ENCODE results near the gene ELAPOR1. TPM values are rescaled to one million over a fixed set of nuclear protein-coding genes. Genes with fewer than 3 reads are reported as not detected.
A peak's percentile ranks its signal among the peaks of the same experiment; 100 is the strongest.

ELAPOR1 gene
- total and polyA plus RNA-seq, 9 of the 15 experiments (the other 6 are each of a cell fraction or from before 2014, with no cell fraction given) = 0.07 to 1.2 (median 0.18) TPM

- Histone ChIP-seq H3K9me1 (ENCODE audit: control insufficient read depth, insufficient read depth, low read length) (no peaks in the 10 kb centered on the region), H3K79me2 (ENCODE audit: control insufficient read depth, insufficient read depth, low read length) (no peaks in the 10 kb centered on the region), H3K4me3 (no peak overlapping the region), H2AFZ (ENCODE audit: low read depth, low read length) (peak overlapping the region; percentile 67), H4K20me1 (replicated peaks; ENCODE audit: control insufficient read depth, insufficient read depth, low read length) (no peaks in the 10 kb centered on the region), H3K9ac (ENCODE audit: insufficient read depth in 1 of 2, low read depth in 2 of 2, low read length in 2 of 2) (peak overlapping the region in 1 of 2 experiments; percentile 0; a peak in 1 of 4 replicates), H3K27me3 (ENCODE audit: control insufficient read depth in 2 of 2, insufficient read depth in 2 of 2, low read length in 2 of 2) (no peaks in the 10 kb centered on the region), H3K4me1 (replicated peaks in 1 of 2; ENCODE audit: control insufficient read depth in 2 of 2, insufficient read depth in 2 of 2, low read length in 2 of 2) (peaks cover 11 to 17% of the 10 kb centered on the region in 2 experiments; a peak in 3 of 5 replicates), H3K36me3 (ENCODE audit: control insufficient read depth, insufficient read depth, low read length) (no peaks in the 10 kb centered on the region), H3K9me3 (replicated peaks; ENCODE audit: control insufficient read depth, insufficient read depth, low read depth, low read length) (no peaks in the 10 kb centered on the region), H3K27ac (ENCODE audit: extremely low read depth, low read depth, low read length) (peak overlapping the region; percentile 41; the same call in 2 of the 3 replicates), H3K4me2 (ENCODE audit: insufficient read depth, low read length) (no peak overlapping the region)
- 24% methylated on average over 3 of the region's 3 CpGs for WGBS (ENCODE audit: insufficient coverage, low coverage, missing lambda C conversion rate)
- CTCF ChIA-PET (ENCODE audit: low intra/inter-chr PET ratio) = no interaction called here
- DNase-seq (ENCODE audit: extremely low read depth in 1 of 4, low spot score in 3 of 4) (peak; percentile 71 to 79 (median 73)), ATAC-seq (peak; percentile 84), FAIRE-seq (no peak)
- POLR2A ChIA-PET = interaction anchor here (0.5 to 2.2 kb wide), 4 partner anchors 9 to 349 kb away, joined by 3 to 10 read pairs (median 3); no protein-coding TSS in a partner anchor
- intact Hi-C loops (cut with micrococcal nuclease) (no loop called here), in situ Hi-C loops (cut with MboI) (no loop called here)
- no TSS peak for BruUV-seq (replicated peaks)
- TF ChIP-seq TCF3 (CRISPR knock-in tag; IDR thresholded peaks at IDR 0.05) = peak; percentile 44; the same call in 1 of the 2 replicates
- TF ChIP-seq MEIS2 (IDR thresholded peaks at IDR 0.05; ENCODE audit: partially characterized antibody) = no peak
- TF ChIP-seq BCLAF1 (IDR thresholded peaks at IDR 0.05; ENCODE audit: borderline replicate concordance in 1 of 2, control insufficient read depth in 1 of 2, low read depth in 2 of 2, low read length in 1 of 2) = no peak
- TF ChIP-seq POLR2AphosphoS5 (IDR thresholded peaks at IDR 0.05; ENCODE audit: control insufficient read depth, insufficient read depth, low read depth, low read length) = 0 out of 2 replicates have a peak, but pooled peaks have one; percentile 40
- peak; percentile 27; the same call in 1 of the 2 replicates for TF ChIP-seq KLF16 (IDR thresholded peaks at IDR 0.05)
- TF ChIP-seq SOX6 (IDR thresholded peaks at IDR 0.05) = 0 out of 2 replicates have a peak, but pooled peaks have one; percentile 13
- TF ChIP-seq ZNF77 (CRISPR knock-in tag; IDR thresholded peaks at IDR 0.05) = no peak
- TF ChIP-seq ARID1B (IDR thresholded peaks at IDR 0.05) = peak; percentile 65
- peak; percentile 26; the same call in 1 of the 2 replicates for TF ChIP-seq NFIC (IDR thresholded peaks at IDR 0.05)
- no peak for TF ChIP-seq SMARCA5 (IDR thresholded peaks at IDR 0.05)
- TF ChIP-seq YY1 (IDR thresholded peaks at IDR 0.05; ENCODE audit: borderline replicate concordance in 1 of 3, control insufficient read depth in 1 of 3, extremely low read depth in 1 of 3, insufficient read depth in 3 of 3, insufficient read length in 1 of 3, insufficient replicate concordance in 2 of 3, low read depth in 1 of 3, low read length in 2 of 3) = peak in 1 of 3 experiments; percentile 23
- peak; percentile 70; the same call in 1 of the 2 replicates for TF ChIP-seq TAL1 (IDR thresholded peaks at IDR 0.05)
- TF ChIP-seq E2F8 (IDR thresholded peaks at IDR 0.05; ENCODE audit: low read depth, partially characterized antibody) = no peak
- TF ChIP-seq MTA2 (IDR thresholded peaks at IDR 0.05; ENCODE audit: low read depth) = peak; percentile 44; the same call in 1 of the 2 replicates
- TF ChIP-seq ARHGAP35 (IDR thresholded peaks at IDR 0.05; ENCODE audit: partially characterized antibody) = no peak
- TF ChIP-seq KDM5B (IDR thresholded peaks at IDR 0.05; ENCODE audit: insufficient replicate concordance, low read depth, low read length) = no peak
- peak; percentile 43; the same call in 1 of the 2 replicates for TF ChIP-seq DPF2 (IDR thresholded peaks at IDR 0.05)
Observed at GRCh38 chr1:109140392-109140791, 26.5 kb downstream of the ELAPOR1 start.

Measured in K562 (cell line).